Left hindlimb (tissue), 1 donor: ENCODE data around the gene IBA57.
"Not testable (repeated sequence)": the region's sequence is repeated elsewhere in the genome, so short reads cannot be mapped to it uniquely, and the experiment has no call there.

Experiments
- DNase-seq: peaks from one replicate; pipeline ENCODE4 v3.0.0-alpha.2; 2018

The IBA57 gene

DNA sequence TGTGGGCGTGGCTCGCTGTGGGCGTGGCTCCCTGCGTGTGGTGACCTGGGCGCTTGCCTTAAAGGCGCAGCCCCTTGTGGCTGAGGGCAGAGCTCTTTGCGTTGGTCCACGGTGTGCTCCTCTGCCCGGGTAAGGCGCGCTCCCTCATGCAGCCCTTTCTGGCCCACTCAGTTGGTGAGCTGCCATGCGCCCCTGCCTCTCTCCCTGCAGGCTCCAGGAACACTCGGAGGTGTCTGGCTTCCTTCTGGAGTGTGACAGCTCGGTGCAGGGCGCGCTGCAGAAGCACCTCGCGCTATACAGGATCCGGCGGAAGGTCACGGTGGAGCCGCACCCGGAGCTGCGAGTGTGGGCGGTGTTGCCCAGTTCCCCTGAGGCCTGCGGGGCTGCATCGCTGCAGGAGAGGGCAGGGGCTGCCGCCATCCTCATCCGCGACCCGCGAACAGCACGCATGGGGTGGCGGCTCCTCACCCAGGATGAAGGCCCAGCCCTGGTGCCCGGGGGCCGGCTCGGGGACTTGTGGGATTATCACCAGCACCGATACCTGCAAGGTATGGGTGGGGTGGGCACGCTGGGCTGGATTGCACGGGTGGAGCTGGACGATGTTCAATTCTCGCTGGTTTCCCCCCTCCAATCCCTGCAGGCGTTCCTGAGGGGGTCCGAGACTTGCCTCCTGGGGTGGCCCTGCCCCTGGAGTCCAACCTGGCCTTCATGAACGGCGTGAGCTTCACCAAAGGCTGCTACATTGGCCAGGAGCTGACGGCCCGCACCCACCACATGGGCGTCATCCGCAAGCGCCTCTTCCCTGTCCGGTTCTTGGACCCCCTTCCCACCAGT lies 9.1 kb downstream of the IBA57 start:
- peak; percentile 36 for DNase-seq

DNA sequence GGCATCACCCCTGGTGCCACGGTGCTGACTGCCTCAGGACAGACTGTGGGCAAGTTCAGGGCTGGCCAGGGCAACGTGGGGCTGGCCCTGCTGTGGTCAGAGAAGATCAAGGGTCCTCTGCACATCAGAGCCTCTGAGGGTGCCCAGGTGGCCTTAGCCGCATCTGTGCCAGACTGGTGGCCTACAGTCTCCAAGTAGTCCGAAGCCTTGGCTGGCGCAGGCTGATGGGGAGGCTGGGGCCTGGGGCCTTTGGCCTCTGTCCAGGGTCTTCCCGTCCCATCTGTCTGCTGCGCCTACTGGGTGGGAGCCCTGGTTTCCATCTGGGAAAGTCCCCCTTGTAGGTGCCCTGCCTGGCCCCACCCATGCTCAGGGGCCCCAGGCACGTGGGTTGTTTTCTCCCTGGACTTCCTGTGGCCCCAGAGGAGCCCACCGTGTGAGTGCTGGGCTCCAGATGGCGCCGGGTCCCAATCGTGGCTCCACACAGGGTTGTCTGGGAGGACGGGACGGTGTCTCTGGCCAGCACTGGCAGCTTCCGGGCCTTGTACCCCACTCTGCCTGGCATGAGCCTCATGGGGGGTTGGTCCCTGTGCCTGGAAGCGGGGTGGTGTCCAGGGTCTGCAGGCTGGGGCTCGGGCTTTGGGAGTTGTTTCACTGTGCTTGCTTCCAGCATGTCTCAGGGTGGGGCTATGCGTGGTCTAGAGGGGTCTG lies 9.9 kb downstream of the IBA57 start:
- peak; percentile 23 for DNase-seq

DNA sequence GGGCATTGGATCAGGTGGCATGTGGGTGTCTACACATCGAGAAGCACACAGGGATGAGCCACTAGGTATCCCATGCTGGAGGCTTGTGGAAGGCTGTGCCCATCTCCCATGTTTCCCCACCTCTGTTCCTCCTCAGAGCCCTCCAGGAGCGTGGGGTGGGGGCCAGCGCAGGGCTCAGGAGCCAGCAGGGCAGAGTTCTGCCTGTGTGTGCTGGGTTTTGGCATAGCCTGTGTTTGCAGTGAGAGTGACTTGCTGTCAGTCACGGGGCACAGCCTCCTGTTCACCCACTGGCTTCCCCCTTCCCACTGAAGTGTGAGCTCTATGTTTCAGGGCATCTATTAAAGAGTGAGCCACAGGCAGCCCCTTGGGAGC lies 10.4 kb downstream of the IBA57 start:
- DNase-seq: no peak

DNA sequence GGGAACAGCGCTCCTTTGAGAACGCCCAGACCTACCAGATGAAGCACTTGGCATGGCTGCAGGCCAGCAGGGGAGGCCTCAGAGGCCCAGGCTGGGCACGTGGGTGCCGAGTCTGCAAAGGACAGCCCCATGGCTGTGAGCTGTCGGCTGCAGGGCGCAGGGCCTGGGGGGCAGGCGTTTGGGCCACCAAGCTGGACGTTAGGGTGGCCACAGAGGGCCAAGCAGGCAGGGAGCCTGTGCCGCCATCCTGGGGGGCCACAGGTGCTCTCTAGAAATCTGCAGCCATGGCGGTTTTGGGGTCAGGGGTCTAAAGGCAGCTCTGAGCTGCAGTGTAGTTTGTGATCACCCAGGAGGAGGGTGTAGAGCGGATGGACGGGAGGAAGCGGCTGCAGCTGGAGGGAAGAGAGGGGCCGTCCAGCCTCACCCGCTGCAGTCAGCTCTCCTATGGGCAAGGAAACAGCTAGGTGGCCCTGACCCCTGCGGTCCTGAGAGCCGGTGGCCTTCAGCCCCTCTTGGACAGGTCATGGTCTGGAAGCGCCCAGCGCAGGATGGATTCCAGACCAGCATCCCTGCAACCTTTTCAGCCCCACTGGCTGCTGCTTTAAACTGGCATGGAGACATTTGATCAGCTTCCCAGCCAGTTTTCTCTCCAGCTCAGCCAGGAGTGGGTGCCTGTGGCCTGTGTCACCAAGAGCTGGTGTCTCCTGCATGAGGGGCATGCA lies 11.0 kb downstream of the IBA57 start:
- DNase-seq: no peak

DNA sequence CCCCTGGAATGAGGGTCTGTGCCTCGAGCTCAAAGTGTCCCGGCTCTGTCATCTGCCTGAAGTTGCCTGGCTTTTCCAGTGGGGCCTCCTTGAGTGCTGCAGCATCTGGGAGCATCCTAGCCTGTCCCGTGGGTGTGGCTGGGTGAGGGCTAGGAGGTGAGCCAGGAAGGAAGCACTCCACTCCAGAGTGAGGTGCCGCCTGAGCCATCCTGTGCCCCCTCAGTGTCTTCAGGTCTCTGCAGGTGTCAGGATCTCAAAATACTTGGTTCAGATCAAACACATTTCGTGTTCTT lies 11.5 kb downstream of the IBA57 start:
- DNase-seq: no peak

DNA sequence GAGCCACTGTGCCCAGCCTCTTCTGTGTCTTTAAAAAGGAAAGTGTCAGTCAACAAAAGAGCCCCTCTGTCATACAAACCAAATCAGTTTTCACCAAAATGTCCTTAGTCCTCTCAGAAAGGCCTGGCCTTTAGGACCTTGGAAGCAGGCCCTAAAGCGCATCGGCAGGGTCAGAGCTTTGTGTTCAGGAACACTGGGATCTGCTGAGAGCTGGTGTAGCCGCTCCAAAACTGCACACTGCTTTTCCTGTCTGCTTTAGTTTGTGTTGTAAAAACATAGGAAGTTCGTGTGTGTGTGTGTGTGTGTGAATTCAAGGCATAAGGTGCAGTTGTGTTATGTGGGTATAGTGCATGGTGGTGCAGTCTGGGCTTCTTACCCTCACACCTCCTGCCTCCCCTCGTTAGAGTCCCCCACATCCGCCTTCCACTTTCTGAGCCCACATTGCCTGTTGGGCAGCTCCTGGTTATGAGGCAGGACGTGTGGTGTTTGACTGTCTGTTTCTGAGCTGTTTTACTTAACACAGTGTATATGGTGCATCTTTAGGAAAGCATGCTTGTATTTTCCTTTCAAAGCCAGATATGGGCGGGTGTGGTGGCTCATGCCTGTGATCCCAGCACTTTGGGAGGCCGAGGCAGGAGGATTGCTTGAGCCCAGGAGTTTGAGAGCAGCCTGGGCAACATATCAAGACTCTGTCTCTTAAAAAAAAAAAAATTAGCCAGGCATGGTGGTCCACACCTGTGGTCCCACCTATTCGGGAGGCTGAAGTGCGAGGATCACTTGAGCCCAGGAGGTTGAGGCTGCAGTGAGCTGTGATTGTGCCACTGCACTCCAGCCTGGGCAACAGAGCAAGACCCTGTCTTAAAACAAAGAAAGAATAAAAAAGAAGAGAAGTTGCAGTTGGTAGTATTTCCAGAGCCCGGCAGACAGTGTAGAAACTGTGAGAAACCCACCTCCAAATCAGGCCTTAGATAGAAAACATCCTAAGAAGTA lies 12.4 kb downstream of the IBA57 start:
- no peak for DNase-seq

DNA sequence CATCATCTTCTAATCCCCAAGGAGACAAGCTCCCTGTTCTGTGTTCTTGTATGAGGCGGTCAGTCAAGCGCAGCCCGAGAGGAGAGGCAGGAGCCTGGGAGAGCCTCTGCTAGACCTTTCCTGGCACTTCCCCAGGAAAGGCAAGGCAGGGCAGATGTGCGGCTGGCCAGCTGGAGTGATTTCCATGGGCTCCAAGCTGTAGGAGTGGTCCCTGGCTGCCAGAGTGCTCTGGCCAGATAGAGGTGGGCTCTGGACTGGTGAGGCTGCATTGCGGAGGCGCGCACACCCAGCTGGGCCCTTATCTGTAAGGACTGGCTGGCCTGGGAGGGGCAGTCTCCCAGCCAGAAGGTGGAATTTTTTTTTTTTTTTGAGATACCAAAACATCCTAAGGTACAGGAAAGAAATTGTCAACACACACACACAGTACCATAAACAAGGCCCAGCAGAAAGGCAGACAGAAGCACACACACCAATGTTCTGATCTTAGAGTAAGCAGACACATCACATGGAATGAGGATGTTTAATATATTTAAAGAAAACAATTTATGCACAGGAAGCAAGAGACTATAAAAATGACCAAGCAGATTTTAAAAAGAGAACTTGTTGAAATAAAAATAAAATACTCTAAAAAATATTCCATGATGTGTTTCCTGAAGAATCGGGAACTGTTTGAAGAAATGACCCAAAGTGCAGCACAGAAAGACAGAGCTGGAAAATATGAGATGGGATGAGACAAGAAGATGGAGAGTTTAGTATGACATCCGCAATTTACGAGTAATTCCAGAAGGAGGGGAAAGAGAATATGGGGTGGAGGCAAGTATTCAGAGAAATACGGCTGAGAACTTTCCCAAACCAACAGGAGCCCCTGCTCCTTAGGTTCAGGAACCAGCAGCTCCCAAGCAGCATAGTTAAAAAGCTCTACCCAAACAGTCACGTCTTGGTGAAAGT lies 13.4 kb downstream of the IBA57 start:
- no peak for DNase-seq

DNA sequence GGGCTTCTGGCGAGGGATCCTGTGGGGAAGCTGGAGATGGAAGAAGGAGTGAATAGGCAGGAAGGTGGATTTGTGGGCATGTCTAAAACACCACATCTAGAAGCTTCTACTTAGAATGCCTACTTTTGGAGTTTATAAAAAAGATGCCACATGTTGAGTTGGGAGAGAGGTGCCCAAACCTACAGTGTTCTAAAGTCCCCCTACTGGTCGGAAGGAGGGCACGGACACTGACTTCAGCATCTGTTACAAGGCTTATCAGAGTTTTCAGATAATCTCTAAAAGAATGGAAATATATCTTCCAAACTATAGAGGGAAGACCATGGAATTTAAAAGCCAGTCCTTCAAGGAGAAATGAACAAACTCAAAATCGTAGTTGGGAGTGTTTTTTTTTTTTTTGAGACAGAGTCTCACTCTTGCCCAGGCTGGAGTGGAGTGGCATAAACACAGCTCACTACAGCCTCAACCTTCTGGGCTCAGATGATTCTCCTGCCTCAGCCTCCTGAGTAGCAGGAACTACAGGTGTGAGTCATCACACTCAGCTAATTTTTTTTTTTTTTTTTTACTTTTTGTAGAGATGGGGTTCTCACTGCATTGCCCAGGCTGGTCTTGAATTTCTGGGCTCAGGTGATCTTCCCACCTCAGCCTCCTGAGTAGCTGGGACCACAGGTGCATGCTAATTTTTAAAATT lies 14.8 kb downstream of the IBA57 start:
- no peak for DNase-seq

DNA sequence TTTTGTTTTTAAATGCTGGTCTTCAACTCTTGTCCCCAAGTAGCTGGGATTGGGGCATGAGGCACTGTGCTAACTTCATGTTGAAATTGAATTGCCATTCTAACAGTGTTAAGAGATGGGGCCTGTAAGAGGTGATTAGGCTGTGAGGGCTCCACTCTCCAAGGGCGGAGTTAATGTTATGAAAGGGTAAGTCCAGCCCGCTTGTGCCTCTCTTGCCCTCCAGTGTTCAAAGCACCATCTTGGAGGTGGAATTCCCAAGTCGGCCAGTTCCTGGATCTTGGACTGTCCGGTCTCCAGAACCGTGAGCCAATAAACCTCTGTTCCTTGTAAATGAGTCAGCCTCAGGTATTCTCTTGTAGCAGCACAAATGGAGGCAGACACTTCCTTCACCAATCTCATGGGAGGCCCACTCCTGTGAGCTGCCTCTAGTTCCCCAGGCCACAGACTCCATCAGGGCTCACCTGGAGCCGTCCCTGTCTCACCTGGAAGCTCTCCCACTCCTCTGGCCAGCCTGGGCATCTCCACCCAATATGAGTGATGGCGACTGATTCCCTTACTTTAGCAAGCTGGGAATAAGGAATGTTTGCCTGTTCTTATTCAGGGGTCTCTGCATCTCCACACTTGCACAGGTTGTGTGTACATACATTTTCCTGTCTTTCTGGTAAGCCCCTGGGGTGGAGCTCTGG lies 15.5 kb downstream of the IBA57 start:
- no peak for DNase-seq

DNA sequence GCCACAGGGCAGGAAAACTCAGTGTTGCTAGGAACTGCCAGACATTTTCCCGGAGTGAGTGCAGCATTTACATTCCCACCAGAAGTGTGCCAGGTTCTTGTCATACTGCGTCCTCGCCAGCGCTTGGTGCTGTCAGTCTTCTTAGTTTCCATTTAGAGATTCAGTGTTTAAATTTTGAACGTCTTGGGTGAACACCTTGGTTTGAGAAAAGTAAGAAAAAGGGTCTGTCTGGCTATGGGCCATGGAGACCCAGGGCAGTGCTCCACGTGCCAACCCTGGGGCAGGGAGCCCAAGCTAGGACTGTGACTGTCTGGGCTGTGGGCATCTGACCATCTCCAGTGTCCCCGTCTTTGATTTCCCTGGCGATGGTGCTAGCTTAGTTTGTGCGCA lies 16.0 kb downstream of the IBA57 start:
- no peak for DNase-seq

DNA sequence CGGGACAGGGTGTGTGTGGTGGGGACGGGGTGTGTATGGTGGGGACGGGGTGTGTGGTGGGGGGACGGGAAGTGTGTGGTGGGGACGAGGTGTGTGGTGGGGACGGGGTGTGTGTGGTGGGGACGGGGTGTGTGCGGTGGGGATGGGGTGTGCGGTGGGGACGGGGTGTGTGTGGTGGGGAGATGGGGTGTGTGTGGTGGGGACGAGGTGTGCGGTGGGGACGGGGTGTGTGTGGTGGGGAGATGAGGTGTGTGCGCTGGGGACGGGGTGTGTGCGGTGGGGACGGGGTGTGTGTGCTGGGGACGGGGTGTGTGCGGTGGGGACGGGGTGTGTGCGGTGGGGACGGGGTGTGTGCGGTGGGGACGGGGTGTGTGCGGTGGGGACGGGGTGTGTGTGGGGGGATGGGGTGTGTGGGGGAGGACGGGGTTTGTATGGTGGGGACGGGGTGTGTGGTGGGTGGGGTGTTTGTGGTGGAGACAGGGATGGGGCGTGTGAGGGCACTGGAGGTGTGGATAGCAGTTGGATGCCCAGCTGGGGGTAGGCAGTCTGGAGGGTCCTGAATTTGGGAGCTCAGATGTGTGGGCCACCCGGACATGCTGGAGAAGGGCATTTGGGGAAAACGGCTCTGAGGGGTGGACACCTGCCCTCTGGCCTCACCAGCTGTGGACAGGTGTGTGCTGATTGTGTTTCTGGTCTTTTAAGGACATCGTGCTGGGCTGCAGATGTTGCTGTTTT lies 16.9 kb downstream of the IBA57 start:
- DNase-seq: no peak

DNA sequence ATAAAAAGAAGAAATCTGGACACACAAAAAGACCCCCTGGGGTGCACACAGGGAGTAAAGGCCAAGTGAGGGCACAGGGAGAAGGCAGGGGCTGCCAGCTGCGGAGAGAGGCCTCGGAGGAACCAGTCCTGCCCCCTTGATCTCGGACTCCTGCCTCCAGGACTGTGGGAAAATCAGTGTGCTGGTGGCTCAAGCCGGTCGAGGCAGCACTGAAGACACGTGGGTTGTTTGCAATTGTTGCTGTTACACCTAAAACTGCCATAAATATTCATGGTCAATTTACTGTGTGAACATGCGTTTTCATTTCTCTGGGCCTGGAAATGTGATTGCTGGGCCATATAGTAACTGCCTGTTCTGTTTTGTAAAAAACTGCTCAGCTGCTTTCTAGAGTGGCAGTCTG lies 18.5 kb downstream of the IBA57 start:
- no peak for DNase-seq

DNA sequence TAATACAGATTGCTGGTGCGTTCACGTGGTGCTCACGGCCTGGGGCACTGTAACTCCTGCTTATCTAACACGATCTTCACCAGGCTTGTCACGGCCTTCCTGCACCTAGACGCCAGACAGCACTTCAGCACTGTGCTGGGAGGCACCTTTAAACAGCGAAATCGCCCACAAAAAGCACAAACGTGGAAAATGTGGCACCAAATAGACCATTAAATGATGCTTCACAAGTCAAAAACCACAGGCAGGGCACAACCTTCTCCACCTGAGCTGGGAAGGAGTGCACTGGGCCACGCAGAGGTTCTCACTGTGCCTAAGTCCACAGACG lies 20.0 kb downstream of the IBA57 start:
- DNase-seq: no peak

DNA sequence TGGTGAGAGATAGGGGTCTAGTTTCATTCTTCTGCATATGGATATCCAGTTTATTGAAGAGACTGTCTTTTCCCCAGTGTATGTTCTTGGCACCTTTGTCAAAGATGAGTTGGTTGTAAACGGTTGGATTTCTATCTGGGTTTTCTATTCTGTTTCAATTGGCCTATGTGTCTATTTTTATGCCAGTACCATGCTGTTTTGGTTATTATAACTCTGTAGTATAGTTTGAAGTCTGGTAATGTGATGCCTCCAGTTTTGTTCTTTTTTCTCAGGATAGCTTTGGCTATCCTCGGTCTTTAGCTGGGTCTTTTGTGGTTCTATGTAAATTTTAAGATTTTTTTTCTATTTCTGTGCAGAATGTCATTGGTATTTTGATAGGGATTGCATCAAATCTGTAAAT lies 22.6 kb downstream of the IBA57 start:
- DNase-seq: not testable (repeated sequence)

DNA sequence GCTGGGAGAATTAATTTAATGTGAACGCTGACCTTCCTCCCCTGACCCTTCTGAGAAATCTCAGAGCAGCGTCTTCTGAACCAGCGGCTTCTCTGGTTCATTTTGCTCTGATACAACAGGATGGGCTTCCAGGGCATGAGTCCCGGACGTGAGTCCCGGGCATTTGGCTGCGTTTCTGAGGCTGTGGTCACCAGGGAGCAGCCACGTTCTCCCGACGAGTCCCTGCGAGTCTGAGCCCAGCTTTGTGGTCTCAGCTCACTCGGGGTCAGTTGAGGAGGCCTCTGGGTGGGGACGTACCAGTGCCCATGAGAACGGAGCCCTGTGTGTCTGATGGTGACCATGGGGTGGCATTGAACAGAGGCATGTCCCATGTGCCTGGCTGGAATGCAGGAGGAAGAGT lies 24.6 kb downstream of the IBA57 start:
- no peak for DNase-seq

DNA sequence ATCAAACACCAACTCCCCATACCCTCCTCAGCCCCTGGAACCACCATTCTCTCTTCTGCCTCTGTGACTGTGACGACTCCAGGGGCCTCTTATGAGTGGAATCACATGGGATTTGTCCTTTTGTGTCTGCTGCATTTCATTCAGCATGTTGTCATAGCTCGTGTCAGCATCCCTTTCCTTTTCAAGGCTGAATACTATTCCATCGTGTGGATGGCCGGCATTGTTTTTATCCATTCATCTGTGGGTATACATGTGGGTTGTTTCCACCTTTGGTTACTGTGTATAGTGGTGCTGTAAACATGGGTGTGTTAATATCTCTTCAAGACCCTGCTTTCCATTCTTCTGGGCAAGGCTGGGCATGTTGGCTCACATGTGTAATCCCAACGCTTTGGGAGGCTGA lies 25.2 kb downstream of the IBA57 start:
- no peak for DNase-seq

DNA sequence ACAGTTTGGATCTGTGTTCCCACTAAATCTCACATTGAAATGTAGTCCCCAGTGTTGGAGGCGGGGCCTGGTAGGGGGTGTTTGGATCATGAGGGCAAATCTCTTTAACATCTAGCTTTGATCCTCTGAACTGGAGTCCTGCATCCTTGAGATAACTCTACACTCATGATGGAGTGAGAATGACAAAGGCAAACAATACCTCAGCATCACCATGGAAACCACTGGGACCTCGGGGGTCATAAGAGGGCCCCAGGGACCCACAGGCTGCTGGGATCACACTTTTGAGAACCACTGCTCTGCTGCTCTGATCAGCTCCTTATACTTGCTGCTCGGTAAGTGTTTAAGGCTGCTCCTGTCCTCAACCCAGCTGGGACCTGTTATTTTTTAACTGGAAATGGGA lies 28.8 kb downstream of the IBA57 start:
- DNase-seq: no peak

DNA sequence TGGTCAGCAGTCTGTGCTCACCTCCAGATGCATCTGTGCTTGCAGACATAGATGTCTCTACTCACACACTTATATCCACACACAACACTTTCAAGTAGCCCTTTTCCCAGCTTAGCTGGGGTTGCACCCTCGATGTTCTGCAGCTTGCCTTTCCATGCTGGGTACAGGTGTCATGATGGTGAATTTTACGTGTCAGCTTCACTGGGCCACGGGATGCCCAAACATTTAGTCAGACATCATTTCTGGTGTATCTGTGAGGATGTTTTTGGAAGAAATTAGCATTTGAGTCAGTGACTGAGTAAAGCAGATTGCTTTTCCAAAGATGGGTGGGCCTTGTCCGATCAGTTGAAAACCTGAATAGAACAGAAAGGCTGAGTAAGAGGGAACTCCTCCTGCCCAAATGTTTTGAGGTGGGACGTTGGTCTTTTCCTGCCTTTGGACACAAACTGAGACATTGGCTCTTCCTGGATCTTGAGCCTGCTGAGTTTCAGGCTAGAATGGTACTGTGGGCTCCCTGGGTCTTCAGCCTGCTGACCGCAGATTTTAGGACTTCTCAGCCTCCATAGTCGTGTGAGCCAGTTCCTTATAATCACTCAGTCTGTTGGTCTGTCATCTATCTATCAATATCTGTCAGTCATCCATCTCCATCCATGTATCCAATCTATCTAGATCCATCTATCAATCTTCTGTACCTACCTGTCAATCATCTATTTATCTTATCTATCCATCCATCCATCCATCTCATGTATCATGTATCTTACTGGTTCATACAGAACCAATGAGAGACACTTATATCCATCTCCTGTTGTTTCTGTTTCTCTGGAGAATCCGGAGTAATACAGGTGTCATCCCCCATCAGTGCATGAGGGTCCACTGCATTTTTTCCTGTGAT lies 29.6 kb downstream of the IBA57 start:
- DNase-seq: no peak
